ENCODE data around the gene UBASH3B. TPM values are rescaled to one million over a fixed set of nuclear protein-coding genes. Genes with fewer than 3 reads are reported as not detected.

UBASH3B gene
- total RNA-seq, 2 donors from 2014 or later = 4.7 to 4.8 TPM

GRCh38 chr11:122700666-122701065 lies 45.1 kb downstream of the UBASH3B start:
- intact Hi-C loops (cut with DNase I, micrococcal nuclease) = no loop called here
- DNase-seq = no peak
- no peak for ATAC-seq

GRCh38 chr11:122701143-122701542 lies 45.6 kb downstream of the UBASH3B start:
- ATAC-seq (no peak), DNase-seq (no peak)
- intact Hi-C loops (cut with DNase I, micrococcal nuclease) = no loop called here

- ATAC-seq (no peak), DNase-seq (no peak)
- intact Hi-C loops (cut with DNase I, micrococcal nuclease) = no loop called here
These were observed 48.2 kb downstream of the UBASH3B start for GRCh38 chr11:122703541-122704272.

- DNase-seq = no peak
- no peak for ATAC-seq
- intact Hi-C loops (cut with DNase I, micrococcal nuclease) = no loop called here
These were observed 49.9 kb downstream of the UBASH3B start for GRCh38 chr11:122705396-122705795.

- intact Hi-C loops (cut with DNase I, micrococcal nuclease) = no loop called here
- DNase-seq (no peak), ATAC-seq (no peak)
These were observed 51.0 kb downstream of the UBASH3B start for GRCh38 chr11:122706291-122707088.

GRCh38 chr11:122707111-122707510 lies 51.6 kb downstream of the UBASH3B start:
- intact Hi-C loops (cut with DNase I, micrococcal nuclease) = no loop called here
- ATAC-seq (no peak), DNase-seq (no peak)

GRCh38 chr11:122707901-122708300 lies 52.4 kb downstream of the UBASH3B start:
- ATAC-seq (no peak), DNase-seq (no peak)
- intact Hi-C loops (cut with DNase I, micrococcal nuclease) = no loop called here

GRCh38 chr11:122709039-122709760 lies 53.7 kb downstream of the UBASH3B start:
- intact Hi-C loops (cut with DNase I, micrococcal nuclease) = no loop called here
- ATAC-seq = no peak
- no peak for DNase-seq

GRCh38 chr11:122711362-122711761 lies 55.8 kb downstream of the UBASH3B start:
- no peak for ATAC-seq
- intact Hi-C loops (cut with DNase I, micrococcal nuclease) = no loop called here
- DNase-seq = no peak

- no peak for DNase-seq
- intact Hi-C loops (cut with DNase I, micrococcal nuclease) = no loop called here
These were observed 56.4 kb downstream of the UBASH3B start for GRCh38 chr11:122711831-122712381.

GRCh38 chr11:122714004-122714403 lies 58.5 kb downstream of the UBASH3B start:
- ATAC-seq (no peak), DNase-seq (no peak)
- intact Hi-C loops (cut with DNase I, micrococcal nuclease) = no loop called here

More at GRCh38 chr11:122711831-122712381, 56.4 kb downstream of the UBASH3B start:
- ATAC-seq = no peak

- DNase-seq (no peak), ATAC-seq (no peak)
- intact Hi-C loops (cut with DNase I, micrococcal nuclease) = no loop called here
These were observed 59.0 kb downstream of the UBASH3B start for GRCh38 chr11:122714484-122714883.

GRCh38 chr11:122715548-122716440 lies 60.3 kb downstream of the UBASH3B start:
- DNase-seq (no peak), ATAC-seq (no peak)
- intact Hi-C loops (cut with DNase I, micrococcal nuclease) = no loop called here

- DNase-seq = peak in 1 of 2 donors; percentile 52
- peak; percentile 45 for ATAC-seq
These were observed 61.8 kb downstream of the UBASH3B start for GRCh38 chr11:122717264-122717867.

GRCh38 chr11:122720107-122720881 lies 64.8 kb downstream of the UBASH3B start:
- no peak for ATAC-seq
- intact Hi-C loops (cut with DNase I, micrococcal nuclease) = no loop called here
- DNase-seq = no peak

More at GRCh38 chr11:122717264-122717867, 61.8 kb downstream of the UBASH3B start:
- intact Hi-C loops (cut with DNase I, micrococcal nuclease) = no loop called here

- ATAC-seq (no peak), DNase-seq (no peak)
- intact Hi-C loops (cut with DNase I, micrococcal nuclease) = no loop called here
These were observed 65.9 kb downstream of the UBASH3B start for GRCh38 chr11:122721201-122721963.

GRCh38 chr11:122721964-122722266 lies 66.4 kb downstream of the UBASH3B start:
- DNase-seq = no peak
- intact Hi-C loops (cut with DNase I, micrococcal nuclease) = no loop called here
- ATAC-seq = no peak

Measured in left colon (tissue), 2 donors.